M059J (cell line): ENCODE results near the gene MSH3. TPM values are rescaled to one million over a fixed set of nuclear protein-coding genes. Genes with fewer than 3 reads are reported as not detected.

Experiments used
- DNase-seq: peaks from one replicate; pipeline ENCODE4 v3.0.0-alpha.2; 2012; ENCODE audit warnings: low read depth
- total RNA-seq: library from RNA; depleted of rRNA; stranded (reverse); fragments of >200 nt; shearing (Covaris generic); gene quantifications from 2 replicates; pipeline ENCODE4 v1.2.3, GENCODE V29; 2014; rRNA removed

MSH3 gene
- 5.6 and 10.1 TPM in 2 replicates for total RNA-seq

- DNase-seq = peak; percentile 92
These were observed at the start of gene MSH3, which contains the start of gene DHFR for GRCh38 chr5:80654391-80655230. MSH3 (plus strand) TSS chr5:80654652; CDS start chr5:80654728, 76 bp downstream. DHFR (minus strand) TSS chr5:80654983; CDS start chr5:80654489, 494 bp downstream.

- no peak for DNase-seq
These were observed 47.1 kb upstream of the MSH3 start for GRCh38 chr5:80607343-80607742.

- no peak for DNase-seq
These were observed 46.6 kb upstream of the MSH3 start for GRCh38 chr5:80607832-80608231.

- no peak for DNase-seq
These were observed 45.7 kb upstream of the MSH3 start for GRCh38 chr5:80608731-80609130.

- no peak for DNase-seq
These were observed 44.8 kb upstream of the MSH3 start for GRCh38 chr5:80609692-80610091.

GRCh38 chr5:80615266-80615914 is 39.1 kb upstream of the MSH3 start:
- DNase-seq = peak; percentile 10

- DNase-seq = no peak
These were observed 36.0 kb upstream of the MSH3 start for GRCh38 chr5:80618438-80618837.

- DNase-seq = no peak
These were observed 35.4 kb upstream of the MSH3 start for GRCh38 chr5:80619086-80619485.

- DNase-seq = peak; percentile 60
These were observed 34.2 kb upstream of the MSH3 start for GRCh38 chr5:80620211-80620610.

GRCh38 chr5:80622756-80623155 is 31.7 kb upstream of the MSH3 start:
- no peak for DNase-seq

- DNase-seq = no peak
These were observed 30.5 kb upstream of the MSH3 start for GRCh38 chr5:80623999-80624398.

GRCh38 chr5:80625230-80625629 is 29.2 kb upstream of the MSH3 start:
- no peak for DNase-seq

- no peak for DNase-seq
These were observed 25.2 kb upstream of the MSH3 start for GRCh38 chr5:80629281-80629680.

GRCh38 chr5:80631278-80632259 is 22.9 kb upstream of the MSH3 start:
- DNase-seq = no peak

- DNase-seq = no peak
These were observed 21.8 kb upstream of the MSH3 start for GRCh38 chr5:80632700-80633099.

- DNase-seq = no peak
These were observed 20.3 kb upstream of the MSH3 start for GRCh38 chr5:80634193-80634592.

- no peak for DNase-seq
These were observed 13.1 kb upstream of the MSH3 start for GRCh38 chr5:80641353-80641752.

GRCh38 chr5:80644900-80645299 is 9.6 kb upstream of the MSH3 start:
- DNase-seq = no peak

- DNase-seq = no peak
These were observed 7.5 kb upstream of the MSH3 start for GRCh38 chr5:80646926-80647325.

- no peak for DNase-seq
These were observed 950 bp upstream of the MSH3 start for GRCh38 chr5:80653502-80653901.

GRCh38 chr5:80654054-80654390 is 430 bp upstream of the MSH3 start:
- DNase-seq = peak; percentile 24

GRCh38 chr5:80655231-80655774 is 851 bp downstream of the MSH3 start:
- peak; percentile 8 for DNase-seq
